ENCODE data around the gene SYCE3.

The SYCE3 gene

DNA sequence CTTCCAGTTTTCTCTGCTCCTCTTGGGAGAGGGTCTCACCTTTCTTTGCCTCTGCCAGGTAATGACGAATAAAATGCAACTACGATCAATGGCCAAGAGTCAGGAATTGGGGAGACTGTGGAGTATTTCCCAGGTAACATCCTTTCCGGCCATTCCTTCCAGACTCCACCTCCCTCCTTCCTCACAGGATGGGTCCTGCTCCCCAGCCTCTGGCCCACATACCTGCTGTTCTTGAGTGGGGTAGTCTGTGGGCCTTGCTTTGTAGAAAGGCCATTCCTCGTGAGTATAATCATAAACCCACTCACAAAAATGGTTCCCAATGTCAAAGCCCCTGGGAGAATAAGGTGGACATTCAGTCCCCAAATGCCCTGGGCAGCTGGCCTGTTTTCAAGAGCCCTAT is 17.0 kb upstream of the SYCE3 start:
- no peaks in the 10 kb centered on the region for H3K9me3 ChIP-seq (ENCODE audit: insufficient read depth, low read length)
- H3K9ac ChIP-seq (ENCODE audit: low read length): no peak overlapping the region
- no peak overlapping the region for H3K27ac ChIP-seq (ENCODE audit: low read length)
- H3K4me1 ChIP-seq (ENCODE audit: low read length): peaks cover 11% of the 10 kb centered on the region
- H4K20me1 ChIP-seq (ENCODE audit: insufficient read depth, low read length): no peaks in the 10 kb centered on the region
- H3K4me3 ChIP-seq (ENCODE audit: low read length): no peak overlapping the region
- TF ChIP-seq CTCF (IDR thresholded peaks at IDR 0.05; ENCODE audit: low read depth, low read length) (no peak), EZH2phosphoT487 (IDR thresholded peaks at IDR 0.05; ENCODE audit: low read depth) (no peak)
- no peaks in the 10 kb centered on the region for H3K27me3 ChIP-seq (ENCODE audit: low read depth, low read length)
- H3K79me2 ChIP-seq (ENCODE audit: low read length): peaks cover 18% of the 10 kb centered on the region
- no peaks in the 10 kb centered on the region for H3K36me3 ChIP-seq (replicated peaks; ENCODE audit: low read depth, low read length)
- no peak overlapping the region for H2AFZ ChIP-seq (ENCODE audit: low read depth, low read length)
- no peak overlapping the region for H3K4me2 ChIP-seq (ENCODE audit: low read length)

DNA sequence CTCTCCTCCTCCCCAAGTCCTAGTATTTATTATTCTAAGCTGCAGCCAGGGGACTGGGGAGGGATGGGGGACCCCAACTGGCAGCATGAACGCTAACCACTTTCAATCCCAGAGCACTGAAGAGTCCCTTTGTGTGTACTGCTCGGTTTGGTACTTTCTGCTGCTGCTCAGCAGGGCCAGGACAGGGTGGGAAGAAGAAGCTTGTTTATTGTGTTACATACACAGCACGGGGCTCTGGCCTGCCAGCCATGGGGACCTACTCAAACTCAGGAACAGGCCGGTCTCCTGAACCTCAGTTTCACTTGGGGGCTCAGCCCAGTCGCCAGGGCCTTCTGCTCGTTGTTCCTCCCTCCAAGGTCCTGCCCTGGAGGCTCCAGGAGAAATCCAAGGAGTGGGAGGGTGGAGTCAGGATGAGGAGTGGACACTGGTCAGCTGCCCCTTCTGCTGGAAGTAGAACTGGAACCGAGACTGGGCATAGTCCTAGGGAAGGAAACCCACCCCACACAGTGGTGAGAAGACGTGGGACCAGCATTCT is 16.1 kb upstream of the SYCE3 start:
- Histone ChIP-seq H3K4me3 (ENCODE audit: low read length) (no peak overlapping the region), H3K4me1 (ENCODE audit: low read length) (peaks cover 11% of the 10 kb centered on the region), H3K36me3 (replicated peaks; ENCODE audit: low read depth, low read length) (no peaks in the 10 kb centered on the region), H3K27me3 (ENCODE audit: low read depth, low read length) (no peaks in the 10 kb centered on the region), H2AFZ (ENCODE audit: low read depth, low read length) (no peak overlapping the region), H3K9ac (ENCODE audit: low read length) (no peak overlapping the region), H3K27ac (ENCODE audit: low read length) (no peak overlapping the region), H3K9me3 (ENCODE audit: insufficient read depth, low read length) (no peaks in the 10 kb centered on the region), H3K79me2 (ENCODE audit: low read length) (peaks cover 18% of the 10 kb centered on the region), H3K4me2 (ENCODE audit: low read length) (no peak overlapping the region), H4K20me1 (ENCODE audit: insufficient read depth, low read length) (no peaks in the 10 kb centered on the region)
- no peak for TF ChIP-seq CTCF (IDR thresholded peaks at IDR 0.05; ENCODE audit: low read depth, low read length)
- no peak for TF ChIP-seq EZH2phosphoT487 (IDR thresholded peaks at IDR 0.05; ENCODE audit: low read depth)

- no peak for TF ChIP-seq EZH2phosphoT487 (IDR thresholded peaks at IDR 0.05; ENCODE audit: low read depth)
- TF ChIP-seq CTCF (IDR thresholded peaks at IDR 0.05; ENCODE audit: low read depth, low read length): no peak
- Histone ChIP-seq H3K4me2 (ENCODE audit: low read length) (no peak within 1 kb of the TSS), H3K36me3 (replicated peaks; ENCODE audit: low read depth, low read length) (no peaks in the 10 kb centered on the region)
Measured at GRCh38 chr22:50577987-50578775, 15.5 kb upstream of the SYCE3 start, which contains the start of gene CPT1B. Gene CPT1B (minus strand): TSS chr22:50578427. CDS start chr22:50577915, 512 bp downstream.

DNA sequence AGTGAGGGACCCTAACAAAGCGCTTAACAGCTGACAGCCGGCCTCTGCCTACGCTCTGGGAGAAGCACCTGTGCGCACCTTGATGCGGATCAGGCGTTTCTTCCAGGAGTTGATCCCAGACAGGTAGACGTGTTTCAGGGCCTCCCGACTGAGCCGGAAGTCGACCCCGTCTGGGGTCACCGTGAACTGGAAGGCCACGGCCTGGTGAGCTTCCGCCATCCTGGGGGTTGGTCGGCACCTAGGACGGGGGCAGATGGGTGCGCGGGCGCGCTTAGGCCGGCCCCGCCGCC is 14.9 kb upstream of the SYCE3 start:
- H3K9ac ChIP-seq (ENCODE audit: low read length): no peak overlapping the region
- H4K20me1 ChIP-seq (ENCODE audit: insufficient read depth, low read length): no peaks in the 10 kb centered on the region
- H3K79me2 ChIP-seq (ENCODE audit: low read length): peaks cover 13% of the 10 kb centered on the region
- H3K36me3 ChIP-seq (replicated peaks; ENCODE audit: low read depth, low read length): no peaks in the 10 kb centered on the region
- H3K4me1 ChIP-seq (ENCODE audit: low read length): peaks cover 7% of the 10 kb centered on the region
- no peaks in the 10 kb centered on the region for H3K9me3 ChIP-seq (ENCODE audit: insufficient read depth, low read length)
- H3K27ac ChIP-seq (ENCODE audit: low read length): no peak overlapping the region
- no peaks in the 10 kb centered on the region for H3K27me3 ChIP-seq (ENCODE audit: low read depth, low read length)
- TF ChIP-seq CTCF (IDR thresholded peaks at IDR 0.05; ENCODE audit: low read depth, low read length) (no peak), EZH2phosphoT487 (IDR thresholded peaks at IDR 0.05; ENCODE audit: low read depth) (no peak)
- H2AFZ ChIP-seq (ENCODE audit: low read depth, low read length): no peak overlapping the region
- no peak overlapping the region for H3K4me2 ChIP-seq (ENCODE audit: low read length)
- no peak overlapping the region for H3K4me3 ChIP-seq (ENCODE audit: low read length)

More at GRCh38 chr22:50577987-50578775, 15.5 kb upstream of the SYCE3 start, which contains the start of gene CPT1B:
- H2AFZ ChIP-seq (ENCODE audit: low read depth, low read length): no peak within 1 kb of the TSS
- H3K27me3 ChIP-seq (ENCODE audit: low read depth, low read length): no peaks in the 10 kb centered on the region
- no peak within 1 kb of the TSS for H3K4me3 ChIP-seq (ENCODE audit: low read length)
- no peaks in the 10 kb centered on the region for H4K20me1 ChIP-seq (ENCODE audit: insufficient read depth, low read length)
- no peak within 1 kb of the TSS for H3K9ac ChIP-seq (ENCODE audit: low read length)
- H3K9me3 ChIP-seq (ENCODE audit: insufficient read depth, low read length): no peaks in the 10 kb centered on the region
- H3K79me2 ChIP-seq (ENCODE audit: low read length): peaks cover 14% of the 10 kb centered on the region
- H3K27ac ChIP-seq (ENCODE audit: low read length): no peak within 1 kb of the TSS
- peaks cover 7% of the 10 kb centered on the region for H3K4me1 ChIP-seq (ENCODE audit: low read length)

All from OCI-LY3 (cell line).